A549 (cell line): ENCODE data around the gene IFT88.

Source experiments
- CEBPB ChIP-seq, 2 experiments: fragments of >200 bp in 1 of 2; sonication (Bioruptor Twin) in 1 of 2; formaldehyde crosslinking in 1 of 2; IDR thresholded peaks; 2 replicates each; pipeline ENCODE4 v1.6.1; 2012 to 2016
- SREBF2 ChIP-seq: fragments of 450-650 bp; IDR thresholded peaks from 2 replicates; pipeline ENCODE4 v1.6.1; 2014; ENCODE audit warnings: mild to moderate bottlenecking, moderate library complexity

GRCh38 chr13:20676213-20676612 is 109.3 kb downstream of the IFT88 start:
- TF ChIP-seq SREBF2 (no peak), CEBPB (IDR thresholded peaks at IDR 0.05) (no peak)
